Kidney glomerular epithelial cell (primary cell): ENCODE results near the gene IZUMO1R.
"Not testable (repeated sequence)": the region's sequence is repeated elsewhere in the genome, so short reads cannot be mapped to it uniquely, and the experiment has no call there.

Experiments used
- DNase-seq: peaks from one replicate; lab custom pipeline; 2025; lab: John Stamatoyannopoulos, UW

Gene IZUMO1R

DNA sequence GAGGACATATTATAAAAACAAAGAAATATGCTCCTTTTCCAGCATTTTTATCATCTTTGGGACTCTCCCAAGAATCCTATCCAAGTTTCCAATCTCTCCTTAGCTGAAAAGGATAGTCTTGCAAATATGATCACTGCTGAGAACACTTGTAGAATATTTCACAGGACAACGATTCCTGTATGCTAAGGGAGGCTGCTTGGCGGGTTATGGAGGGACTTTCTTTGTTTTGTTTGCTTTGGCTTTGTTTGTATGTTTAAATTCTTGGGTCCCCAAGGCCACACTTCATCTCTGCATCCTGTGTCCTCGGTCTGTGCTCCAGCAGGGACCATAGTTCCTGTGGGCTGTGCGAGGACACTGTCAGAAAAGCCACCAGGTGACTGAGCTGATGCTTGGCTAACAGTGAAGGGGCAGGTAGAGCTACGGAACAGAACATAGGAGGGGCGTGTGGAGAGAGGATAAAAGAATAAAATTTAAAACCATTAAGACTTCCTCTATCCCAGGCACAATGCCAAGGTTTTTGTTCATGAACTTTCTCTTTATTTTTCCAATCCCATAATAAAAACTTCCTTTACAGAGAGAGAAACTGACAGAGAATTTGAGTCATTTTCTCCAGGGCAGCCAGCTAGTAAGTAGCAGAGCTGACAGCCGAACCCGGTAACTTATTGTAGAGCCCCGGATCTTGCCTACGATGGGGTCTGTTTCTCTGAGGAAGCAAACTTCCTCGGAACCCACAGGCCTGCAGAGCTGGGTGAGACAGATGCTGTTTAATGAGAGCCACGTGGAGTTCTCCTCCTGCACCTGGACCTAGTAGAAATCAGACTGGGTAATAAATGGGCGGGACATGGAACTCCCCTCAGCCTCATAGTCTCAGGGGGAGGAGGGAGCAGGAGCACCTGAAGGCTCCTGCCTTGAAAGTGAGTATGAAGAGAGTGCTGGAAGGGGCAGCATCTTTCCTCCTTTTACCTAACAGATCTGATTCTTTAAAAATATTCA, at the start of gene IZUMO1R:
Gene IZUMO1R, plus strand, starts transcription at position 615 of the 993 bp plus-strand sequence. CDS start 1,057 bp downstream, outside the sequence.
- DNase-seq, result no peak

DNA sequence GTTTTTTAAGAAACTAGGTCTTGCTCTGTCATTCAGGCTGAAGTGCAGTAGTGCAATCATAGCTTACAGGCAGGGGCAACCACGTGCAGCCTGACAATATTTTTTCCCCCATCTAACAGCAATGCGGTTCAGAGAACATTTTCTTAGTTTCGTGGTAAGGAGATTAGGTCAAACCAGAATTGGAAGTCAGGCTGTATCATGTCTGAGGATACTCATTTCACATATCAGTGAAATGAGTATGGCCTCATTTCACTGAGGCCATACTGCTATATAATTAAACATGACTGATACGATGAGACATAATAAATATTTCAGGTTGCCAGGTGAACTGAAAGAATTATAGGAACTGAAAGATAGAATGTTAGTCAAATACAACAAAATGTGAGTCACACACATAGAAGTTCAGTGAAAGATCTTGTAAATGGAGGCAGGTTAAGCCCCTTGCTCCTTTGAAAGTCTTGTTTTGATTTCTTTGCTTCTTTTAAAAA, 32.5 kb upstream of the IZUMO1R start:
- DNase-seq, result no peak

DNA sequence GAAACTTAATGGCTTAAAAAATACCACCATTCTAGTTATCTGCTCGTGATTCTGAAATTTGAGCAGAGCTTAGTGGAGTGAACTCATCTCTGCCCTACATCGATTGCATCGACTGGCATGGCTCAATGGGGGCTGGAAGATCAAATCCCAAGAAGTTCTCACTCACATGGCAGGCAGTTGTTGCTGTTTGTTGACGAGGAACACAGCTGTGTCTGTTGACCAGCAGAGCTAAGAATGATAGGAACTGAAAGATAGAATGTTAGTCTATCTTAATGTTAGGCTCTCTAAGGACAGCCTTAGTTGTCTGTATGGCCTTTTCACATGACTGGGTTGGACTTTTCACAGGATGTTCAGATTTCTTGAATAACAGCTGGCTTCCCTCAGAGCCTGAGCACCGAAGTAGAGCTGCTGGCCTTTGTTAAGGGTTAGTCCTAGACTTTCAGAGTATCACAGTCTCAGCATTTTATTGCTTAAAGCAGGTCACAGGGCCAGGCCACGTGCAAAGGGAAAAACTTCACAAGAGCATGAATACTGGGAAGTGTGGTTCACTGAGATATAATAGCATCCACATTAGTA, 31.6 kb upstream of the IZUMO1R start:
- no peak for DNase-seq

DNA sequence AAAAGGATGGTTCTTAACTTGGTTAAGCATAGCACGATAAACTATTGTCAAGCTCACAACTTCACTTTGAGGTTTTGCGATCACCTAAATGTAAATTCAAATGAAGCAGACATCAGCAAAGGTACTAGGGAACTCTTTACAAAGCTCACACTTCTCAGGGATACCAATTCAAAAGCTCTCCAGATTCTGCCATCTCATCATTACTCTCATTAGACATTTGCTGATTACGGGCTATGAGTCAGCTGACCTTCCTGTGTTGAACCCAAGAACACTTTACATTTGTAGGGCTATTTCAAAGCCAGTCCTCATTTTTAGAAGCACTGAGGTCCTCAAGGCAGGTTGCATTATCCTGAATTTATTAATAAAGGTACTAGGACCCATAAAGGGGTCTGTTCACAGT, 28.4 kb upstream of the IZUMO1R start:
- no peak for DNase-seq

DNA sequence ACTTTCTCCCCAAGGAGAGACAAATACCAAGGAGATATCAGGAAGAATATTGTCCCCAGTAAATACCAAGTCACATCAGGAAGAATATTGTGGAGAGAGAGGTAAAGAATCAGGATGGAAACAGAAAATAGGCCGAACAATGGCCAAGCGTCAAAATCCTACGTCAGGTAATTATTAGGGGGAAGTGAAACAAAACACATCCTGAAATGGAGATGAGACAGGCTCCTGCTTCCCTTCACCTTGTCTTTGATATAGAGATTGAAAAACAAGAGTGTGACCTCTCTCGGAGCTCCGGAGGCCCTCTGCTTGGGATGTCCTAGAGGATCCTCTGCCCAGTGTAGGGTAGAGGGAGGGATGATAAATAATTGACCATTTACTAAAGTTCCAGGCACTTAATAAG, 27.4 kb upstream of the IZUMO1R start:
- DNase-seq, result no peak

DNA sequence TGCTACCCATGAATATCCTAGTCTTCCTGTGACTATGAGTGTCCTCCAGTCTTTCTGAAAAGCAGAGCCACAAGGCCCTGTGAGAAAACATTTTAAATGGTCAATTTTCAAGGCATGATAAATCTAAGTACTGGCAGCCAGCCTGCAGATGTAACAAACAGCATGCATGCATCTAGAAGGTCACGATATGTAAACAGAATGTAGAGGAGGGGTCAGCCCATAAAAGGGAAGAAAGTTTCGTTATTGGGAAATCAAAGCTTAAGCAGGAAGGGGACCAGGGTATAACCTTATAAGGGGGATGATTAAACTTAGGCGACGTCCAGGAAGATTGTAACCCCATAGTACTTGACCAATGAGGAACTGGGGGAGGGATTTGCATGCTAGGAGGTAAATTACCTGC, 26.2 kb upstream of the IZUMO1R start:
- DNase-seq, result not testable (repeated sequence)

DNA sequence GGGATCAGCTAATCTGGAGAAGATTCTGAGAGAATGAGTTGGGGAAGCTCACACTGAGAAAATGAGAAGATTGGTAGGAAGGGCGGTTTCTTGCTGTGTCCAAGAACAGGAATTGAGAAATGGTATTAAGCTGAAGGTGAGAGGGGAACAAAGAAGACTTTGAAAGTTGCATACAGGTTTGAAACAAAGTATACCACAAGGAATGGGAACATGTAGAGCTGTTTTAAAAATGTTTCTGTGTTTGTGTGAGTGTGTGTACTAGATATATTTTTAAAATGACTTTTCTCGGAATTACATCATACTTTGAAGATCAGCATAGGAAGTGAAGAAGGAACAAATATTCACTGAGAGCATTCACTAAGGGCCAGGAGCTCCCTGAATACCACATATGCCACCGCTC, 24.4 kb upstream of the IZUMO1R start:
- DNase-seq, result no peak

DNA sequence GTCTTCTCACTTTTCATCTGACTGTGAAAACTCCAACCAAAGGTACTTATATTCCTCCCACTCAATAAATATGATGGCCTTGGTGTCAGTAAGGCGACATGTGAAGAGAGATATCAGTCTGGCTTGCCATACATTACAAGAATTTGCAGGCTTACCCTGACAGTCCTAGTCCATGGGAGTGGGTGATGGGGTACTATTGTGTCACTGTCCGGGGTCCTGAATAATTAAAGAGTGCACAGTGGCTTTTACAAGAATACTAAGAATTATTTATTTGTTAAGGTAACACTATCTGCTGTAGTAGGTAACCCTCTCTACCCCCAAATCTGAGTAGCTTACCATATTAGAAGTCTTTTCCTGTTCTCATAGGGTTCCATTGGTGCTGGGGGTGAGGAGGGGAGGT, 23.1 kb upstream of the IZUMO1R start:
- DNase-seq, result no peak

DNA sequence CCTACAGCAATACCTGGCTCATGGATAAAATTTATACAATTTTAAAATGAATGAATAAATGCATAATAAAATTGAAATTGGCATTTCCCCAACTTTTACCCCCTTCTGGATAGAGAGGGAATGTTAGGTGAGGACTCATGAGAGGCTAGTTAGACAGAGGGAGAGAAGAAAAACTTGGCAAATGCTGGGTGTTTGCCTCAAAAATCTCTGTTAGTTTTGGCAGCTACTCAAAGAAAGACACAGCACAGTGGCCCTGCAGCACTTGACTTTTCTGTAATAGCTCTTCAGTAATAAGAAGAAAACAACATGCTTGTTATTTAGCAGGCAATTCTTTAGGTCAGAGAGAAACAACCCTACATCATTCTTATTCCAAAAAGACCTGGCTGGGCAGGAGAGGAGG, 20.7 kb upstream of the IZUMO1R start:
- DNase-seq, result no peak

DNA sequence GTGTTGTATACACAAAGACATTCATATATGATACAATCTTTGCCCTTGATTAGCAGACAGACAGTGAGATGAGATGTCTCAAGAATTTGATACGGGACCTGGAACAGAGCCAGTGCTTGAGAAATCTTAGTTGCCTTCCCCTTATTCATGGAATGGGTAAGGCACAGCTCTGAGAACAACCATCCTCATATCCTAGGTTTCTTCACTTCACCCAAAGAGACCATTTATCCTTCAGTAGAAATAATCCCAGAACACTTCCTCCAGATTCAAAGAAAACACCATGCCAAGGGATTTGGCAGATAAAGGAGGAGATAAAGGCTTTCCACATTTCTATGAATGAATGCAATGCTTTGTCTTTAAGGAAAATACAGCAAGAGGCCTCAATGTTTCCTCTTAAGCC, 8.8 kb upstream of the IZUMO1R start:
- no peak for DNase-seq

DNA sequence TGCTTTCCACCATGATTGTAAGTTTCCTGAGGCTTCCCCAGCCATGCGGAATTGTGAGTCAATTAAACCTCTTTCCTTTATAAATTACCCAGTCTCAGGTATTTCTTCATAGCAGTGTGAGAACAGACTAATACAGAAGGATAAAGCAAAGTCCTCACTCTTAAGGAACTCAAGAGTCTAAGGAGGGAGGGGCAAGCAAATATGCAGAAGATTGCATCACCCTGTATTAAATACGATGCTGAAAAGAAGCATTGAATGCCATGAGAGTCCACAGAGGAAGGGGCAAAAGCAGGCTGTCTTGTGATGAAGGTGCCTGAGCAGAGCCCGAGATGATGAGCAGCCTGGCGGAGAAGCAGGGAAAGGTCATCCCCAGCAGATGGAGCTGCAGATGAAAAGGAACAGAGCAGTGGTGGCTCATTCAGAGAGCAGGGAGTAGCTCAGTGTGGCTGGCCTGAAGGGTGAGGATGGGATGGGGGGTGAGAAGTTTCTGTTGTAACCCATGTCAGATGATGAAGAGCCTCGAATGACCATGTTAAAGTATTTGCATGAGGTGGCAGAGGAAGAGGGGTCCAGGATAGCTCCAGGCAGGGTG, 6.3 kb upstream of the IZUMO1R start:
- no peak for DNase-seq

DNA sequence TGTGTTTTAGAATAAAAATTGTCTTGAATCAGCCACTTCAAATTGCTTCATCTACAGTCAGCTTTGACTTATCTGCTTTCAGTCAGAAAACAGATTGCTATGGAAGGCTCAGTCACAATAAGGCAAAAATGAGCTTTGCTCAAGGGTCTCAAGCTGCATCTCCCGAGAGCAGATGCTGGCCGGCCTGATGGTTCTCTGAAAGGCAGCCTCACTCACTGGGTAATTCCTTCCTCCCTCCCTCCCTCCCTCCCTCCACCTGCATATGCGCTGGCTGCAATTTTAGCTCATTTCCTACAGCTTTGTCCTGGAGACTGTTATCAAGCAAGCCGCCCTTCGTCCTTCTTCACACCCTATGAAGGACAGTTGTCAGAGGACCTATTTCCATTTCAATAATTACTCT, 1.6 kb upstream of the IZUMO1R start:
- no peak for DNase-seq

DNA sequence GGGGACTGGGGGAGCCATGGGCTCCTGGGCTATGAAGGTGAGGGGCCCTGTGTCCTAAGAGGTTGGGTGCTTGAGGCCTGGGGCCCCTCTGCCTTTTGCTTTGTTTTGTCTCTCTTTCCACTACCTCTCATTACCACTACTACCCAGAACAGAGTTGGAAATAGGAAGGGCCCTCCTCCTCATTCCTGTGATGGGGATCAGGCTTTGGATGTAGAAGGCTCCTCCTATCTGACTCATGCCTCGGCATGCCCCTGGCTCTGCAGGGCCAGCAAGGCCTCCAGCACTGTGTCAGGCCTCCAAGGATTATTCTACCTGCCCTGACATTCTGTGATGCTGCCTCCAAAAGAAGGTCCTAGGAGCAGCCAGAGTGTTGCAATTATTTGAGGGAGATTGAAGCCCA, 766 bp downstream of the IZUMO1R start:
- DNase-seq, result no peak

DNA sequence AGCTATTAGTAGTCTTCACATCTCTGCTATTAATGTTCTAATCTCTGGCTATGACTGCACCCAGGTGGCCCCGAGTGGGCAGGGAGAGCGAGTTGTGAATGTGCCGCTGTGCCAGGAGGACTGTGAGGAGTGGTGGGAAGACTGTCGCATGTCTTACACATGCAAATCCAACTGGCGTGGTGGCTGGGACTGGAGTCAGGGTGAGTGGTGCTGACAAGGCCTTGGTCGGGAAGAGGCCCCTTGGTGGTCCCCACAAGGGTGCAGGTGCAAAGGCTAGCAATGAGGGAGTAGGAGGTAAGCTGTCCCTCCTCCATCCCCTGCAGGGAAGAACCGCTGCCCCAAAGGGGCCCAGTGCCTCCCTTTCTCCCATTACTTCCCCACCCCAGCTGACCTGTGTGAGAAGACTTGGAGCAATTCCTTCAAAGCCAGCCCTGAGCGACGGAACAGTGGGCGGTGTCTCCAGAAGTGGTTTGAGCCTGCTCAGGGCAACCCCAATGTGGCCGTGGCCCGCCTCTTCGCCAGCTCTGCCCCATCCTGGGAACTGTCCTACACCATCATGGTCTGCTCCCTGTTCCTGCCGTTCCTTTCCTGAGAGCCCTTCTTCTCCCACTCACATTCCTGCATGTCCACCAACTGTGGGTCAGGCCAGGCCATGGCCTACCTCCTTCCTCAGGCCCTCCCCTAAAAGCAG, 2.9 kb downstream of the IZUMO1R start:
- no peak for DNase-seq

DNA sequence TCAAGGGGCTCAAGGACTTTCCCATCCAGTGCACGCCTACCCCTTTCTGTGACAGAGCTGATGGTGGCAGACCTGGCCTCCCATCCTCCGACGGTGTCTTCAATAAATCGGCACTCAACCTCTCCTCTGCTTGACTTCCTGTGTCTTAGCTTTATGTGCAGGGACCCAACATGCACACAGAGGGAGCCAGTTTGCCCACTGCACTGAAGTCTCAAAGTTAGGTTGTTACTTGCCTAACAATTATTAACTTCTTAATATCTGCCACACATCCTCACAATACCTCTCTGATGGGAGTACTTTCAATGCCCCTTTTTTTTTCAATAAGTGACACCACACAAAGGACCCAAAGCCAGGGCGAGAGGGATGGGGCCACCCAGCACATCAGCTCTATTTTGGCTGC, 3.6 kb downstream of the IZUMO1R start:
- no peak for DNase-seq

DNA sequence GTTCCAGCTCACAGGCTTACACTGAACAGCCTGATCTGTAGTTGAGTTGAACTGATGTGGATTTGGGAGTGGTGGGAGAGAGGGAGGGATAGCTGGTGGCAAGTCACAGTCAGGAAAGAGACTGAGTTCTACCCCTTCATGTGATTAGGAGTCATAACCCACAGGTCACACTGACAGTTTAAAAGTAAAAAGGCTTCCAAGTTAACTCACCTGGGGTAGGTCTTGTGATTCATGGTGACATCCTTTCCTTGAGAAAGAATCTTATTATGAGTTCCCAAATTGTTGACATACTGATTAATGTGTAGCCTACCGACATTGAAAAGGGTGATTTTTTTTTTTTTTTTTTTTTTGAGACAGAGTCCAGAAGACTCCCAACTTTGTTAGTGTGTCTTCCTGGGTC, 5.4 kb downstream of the IZUMO1R start:
- DNase-seq, result no peak

DNA sequence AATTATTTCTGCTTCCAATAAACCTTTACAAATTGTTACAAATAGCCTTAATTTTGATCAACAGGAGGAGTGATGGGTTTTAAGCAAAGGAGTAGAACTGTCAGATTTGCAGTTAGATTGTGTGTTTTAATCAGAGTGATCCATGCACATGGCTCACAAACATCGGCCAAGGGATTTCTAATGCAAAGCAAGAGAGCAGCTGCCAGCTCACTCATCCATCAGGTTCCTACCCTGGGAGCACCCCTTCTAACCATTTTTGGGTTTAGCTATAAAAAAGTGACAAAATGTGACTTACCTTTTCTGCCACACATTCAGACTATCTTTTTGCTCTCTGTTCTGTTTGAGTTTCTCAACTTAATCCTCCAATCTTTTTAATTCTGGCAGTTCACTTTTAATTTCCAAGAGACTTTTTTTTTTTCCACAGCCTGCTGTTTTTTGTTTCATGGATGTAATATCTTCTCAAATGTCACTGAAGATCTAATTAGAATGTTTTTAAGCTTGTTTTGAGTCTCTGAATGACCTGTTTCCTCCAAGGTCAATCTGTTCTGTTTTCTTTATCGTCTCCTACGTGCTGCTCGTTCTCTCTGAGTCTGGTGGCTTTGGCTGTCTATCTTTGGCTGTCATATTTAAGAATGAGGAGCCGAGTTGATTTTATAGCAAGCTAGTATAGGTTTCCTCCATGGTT, 6.0 kb downstream of the IZUMO1R start:
- no peak for DNase-seq

DNA sequence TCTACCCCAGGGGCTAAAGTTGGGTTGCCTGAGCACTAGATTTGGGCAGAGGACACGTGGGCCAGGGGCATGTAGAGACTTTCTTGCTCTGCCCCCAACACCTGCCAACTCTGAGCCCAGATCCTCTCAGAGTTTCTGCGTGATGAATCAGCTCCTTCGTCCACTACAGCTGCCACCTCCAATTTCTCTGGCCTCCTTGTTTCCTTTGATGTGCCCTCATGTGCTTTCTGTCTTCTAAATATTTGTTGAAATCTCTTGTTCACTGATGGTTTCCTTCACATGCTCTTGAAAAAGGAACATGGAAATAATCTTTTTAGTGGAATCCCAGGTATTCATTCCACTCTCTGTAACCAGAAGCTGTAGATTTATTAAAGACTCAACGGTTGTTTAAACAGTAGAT, 8.0 kb downstream of the IZUMO1R start:
- DNase-seq, result no peak

DNA sequence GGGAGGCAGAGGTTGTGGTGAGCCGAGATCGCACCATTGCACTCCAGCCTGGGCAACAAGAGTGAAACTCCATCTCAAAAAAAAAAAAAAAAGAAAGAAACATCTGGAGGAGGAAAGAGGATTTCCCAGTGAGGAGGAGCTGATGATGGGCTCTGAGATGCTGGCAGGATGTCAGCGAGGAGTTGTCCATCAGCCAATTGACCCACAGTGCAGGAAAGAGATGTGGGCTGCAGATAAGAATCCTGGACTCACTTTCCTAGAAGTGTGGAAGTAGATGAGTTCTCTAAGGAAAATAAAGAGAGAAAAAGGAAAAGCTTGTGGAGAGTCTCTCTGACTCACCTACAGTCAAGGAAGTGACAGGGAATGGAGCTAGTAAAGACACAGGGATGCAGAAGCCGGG, 9.7 kb downstream of the IZUMO1R start:
- DNase-seq, result no peak

DNA sequence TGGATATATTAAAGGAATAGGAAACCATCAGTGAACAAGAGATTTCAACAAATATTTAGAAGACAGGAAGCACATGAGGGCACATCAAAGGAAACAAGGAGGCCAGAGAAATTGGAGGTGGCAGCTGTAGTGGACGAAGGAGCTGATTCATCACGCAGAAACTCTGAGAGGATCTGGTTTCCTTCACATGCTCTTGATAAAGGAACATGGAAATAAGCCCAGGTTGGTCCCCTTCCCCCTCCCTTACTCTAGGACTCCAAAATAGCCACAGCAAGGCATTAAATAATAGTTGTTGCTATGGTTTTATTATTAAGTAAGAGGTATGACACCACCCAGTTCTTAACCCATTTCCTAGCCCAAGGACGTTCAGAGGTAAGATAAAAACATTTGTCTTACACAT, 11.3 kb downstream of the IZUMO1R start:
- no peak for DNase-seq

DNA sequence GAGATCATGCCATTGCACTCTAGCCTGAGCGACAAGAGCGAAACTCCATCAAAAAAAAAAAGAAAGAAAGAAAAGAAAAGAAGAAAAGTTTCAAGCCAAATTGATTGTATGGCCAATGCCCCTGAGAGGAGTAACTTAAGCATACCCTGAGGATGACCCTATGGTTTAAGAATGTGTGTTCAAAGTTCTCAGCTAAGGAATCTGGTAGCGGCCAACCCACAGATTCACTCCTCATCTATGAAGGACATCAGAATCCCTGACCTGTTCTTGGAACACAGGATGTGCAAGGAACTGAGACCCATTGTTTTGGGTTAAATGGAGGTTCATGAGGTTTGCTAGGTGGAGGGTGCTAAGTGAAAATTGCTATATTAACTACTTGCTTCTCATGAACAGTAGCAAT, 18.1 kb downstream of the IZUMO1R start:
- DNase-seq, result no peak

DNA sequence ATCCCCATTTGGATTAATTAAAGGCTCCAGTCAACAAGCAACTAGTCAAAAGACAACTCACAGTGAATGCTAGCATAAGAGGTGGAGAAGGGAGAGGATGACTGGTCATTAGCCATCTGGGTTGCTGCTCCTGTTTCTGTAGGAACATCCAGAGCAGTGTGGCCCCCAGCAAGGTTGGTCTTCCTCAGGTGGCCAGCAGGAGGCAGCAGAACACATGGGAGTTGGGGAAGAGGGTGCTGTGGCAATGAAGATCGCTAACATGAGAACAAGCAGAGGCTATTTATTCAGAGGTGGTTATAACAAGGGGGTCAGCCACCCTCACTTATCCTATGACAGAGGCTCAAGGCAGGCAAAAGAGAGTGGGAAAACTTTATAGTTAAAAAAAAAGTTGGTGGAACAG, 21.3 kb downstream of the IZUMO1R start:
- DNase-seq, result no peak
